ENCODE results near the gene SMIM32. TPM values are rescaled to one million over a fixed set of nuclear protein-coding genes. Genes with fewer than 3 reads are reported as not detected.

The SMIM32 gene
- total and polyA plus RNA-seq, 4 donors = 0.02 TPM; not detected in 3

DNA sequence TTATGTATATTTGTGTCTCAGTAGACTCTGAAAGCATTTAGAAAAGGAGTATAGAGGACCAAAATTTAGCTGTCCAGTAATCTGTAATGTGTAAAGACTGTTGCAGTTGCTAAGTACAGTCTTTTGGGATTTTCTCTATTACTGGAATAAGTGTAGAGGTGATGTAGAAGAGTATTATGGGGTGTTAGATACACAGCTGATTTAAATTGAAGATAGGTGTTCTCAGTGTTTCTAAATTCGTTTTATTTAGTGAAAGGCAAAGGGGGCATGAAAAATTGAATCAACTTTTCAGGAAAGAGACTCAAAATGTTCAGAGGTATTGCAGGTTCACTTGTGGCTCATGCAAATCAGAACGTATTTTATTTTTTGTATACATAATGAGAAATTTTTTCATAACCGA lies 46.8 kb downstream of the SMIM32 start:
- Histone ChIP-seq H3K4me1 (ENCODE audit: control insufficient read depth in 4 of 4, insufficient read depth in 4 of 4, low read length in 3 of 4) (peaks cover 4 to 46% (median 21%) of the 10 kb centered on the region in 4 donors), H3K9me3 (ENCODE audit: control insufficient read depth in 4 of 4, low read length in 3 of 4) (no peaks in the 10 kb centered on the region), H3K4me3 (ENCODE audit: low read depth in 1 of 3, low read length in 3 of 3) (no peak overlapping the region), H3K9ac (ENCODE audit: low read depth in 1 of 2, low read length in 2 of 2) (no peak overlapping the region), H3K36me3 (ENCODE audit: control insufficient read depth in 4 of 4, insufficient read depth in 3 of 4, low read depth in 1 of 4, low read length in 3 of 4) (no peaks in the 10 kb centered on the region), H3K27me3 (ENCODE audit: control insufficient read depth in 4 of 4, insufficient read depth in 4 of 4, low read length in 3 of 4) (no peaks in the 10 kb centered on the region), H3K27ac (ENCODE audit: low read depth in 1 of 2, low read length in 2 of 2) (no peak overlapping the region)
- TF ChIP-seq FOXA1 (IDR thresholded peaks at IDR 0.05) (no peak), HNF4G (IDR thresholded peaks at IDR 0.05) (no peak), EGR1 (IDR thresholded peaks at IDR 0.05; ENCODE audit: low read depth in 2 of 2) (no peak), RXRA (IDR thresholded peaks at IDR 0.05) (no peak), FOXA2 (IDR thresholded peaks at IDR 0.05) (no peak), YY1 (IDR thresholded peaks at IDR 0.05) (no peak), HNF4A (conservative IDR thresholded peaks at IDR 0.05) (no peak), GABPA (IDR thresholded peaks at IDR 0.05 in 1 of 2, conservative IDR thresholded peaks at IDR 0.05 in 1 of 2) (no peak), JUND (IDR thresholded peaks at IDR 0.05) (no peak), RAD21 (IDR thresholded peaks at IDR 0.05) (no peak), SP1 (IDR thresholded peaks at IDR 0.05) (no peak), NR2F2 (IDR thresholded peaks at IDR 0.05) (no peak), TAF1 (conservative IDR thresholded peaks at IDR 0.05) (no peak)
- TF ChIP-seq, protein P1, sequence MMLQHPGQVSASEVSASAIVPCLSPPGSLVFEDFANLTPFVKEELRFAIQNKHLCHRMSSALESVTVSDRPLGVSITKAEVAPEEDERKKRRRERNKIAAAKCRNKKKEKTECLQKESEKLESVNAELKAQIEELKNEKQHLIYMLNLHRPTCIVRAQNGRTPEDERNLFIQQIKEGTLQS (IDR thresholded peaks at IDR 0.05) = no peak
- TF ChIP-seq, protein P2, sequence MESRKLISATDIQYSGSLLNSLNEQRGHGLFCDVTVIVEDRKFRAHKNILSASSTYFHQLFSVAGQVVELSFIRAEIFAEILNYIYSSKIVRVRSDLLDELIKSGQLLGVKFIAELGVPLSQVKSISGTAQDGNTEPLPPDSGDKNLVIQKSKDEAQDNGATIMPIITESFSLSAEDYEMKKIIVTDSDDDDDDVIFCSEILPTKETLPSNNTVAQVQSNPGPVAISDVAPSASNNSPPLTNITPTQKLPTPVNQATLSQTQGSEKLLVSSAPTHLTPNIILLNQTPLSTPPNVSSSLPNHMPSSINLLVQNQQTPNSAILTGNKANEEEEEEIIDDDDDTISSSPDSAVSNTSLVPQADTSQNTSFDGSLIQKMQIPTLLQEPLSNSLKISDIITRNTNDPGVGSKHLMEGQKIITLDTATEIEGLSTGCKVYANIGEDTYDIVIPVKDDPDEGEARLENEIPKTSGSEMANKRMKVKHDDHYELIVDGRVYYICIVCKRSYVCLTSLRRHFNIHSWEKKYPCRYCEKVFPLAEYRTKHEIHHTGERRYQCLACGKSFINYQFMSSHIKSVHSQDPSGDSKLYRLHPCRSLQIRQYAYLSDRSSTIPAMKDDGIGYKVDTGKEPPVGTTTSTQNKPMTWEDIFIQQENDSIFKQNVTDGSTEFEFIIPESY (IDR thresholded peaks at IDR 0.05) = no peak
- TF ChIP-seq, protein P3, sequence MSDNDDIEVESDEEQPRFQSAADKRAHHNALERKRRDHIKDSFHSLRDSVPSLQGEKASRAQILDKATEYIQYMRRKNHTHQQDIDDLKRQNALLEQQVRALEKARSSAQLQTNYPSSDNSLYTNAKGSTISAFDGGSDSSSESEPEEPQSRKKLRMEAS (IDR thresholded peaks at IDR 0.05) = no peak
- TF ChIP-seq, protein P4, sequence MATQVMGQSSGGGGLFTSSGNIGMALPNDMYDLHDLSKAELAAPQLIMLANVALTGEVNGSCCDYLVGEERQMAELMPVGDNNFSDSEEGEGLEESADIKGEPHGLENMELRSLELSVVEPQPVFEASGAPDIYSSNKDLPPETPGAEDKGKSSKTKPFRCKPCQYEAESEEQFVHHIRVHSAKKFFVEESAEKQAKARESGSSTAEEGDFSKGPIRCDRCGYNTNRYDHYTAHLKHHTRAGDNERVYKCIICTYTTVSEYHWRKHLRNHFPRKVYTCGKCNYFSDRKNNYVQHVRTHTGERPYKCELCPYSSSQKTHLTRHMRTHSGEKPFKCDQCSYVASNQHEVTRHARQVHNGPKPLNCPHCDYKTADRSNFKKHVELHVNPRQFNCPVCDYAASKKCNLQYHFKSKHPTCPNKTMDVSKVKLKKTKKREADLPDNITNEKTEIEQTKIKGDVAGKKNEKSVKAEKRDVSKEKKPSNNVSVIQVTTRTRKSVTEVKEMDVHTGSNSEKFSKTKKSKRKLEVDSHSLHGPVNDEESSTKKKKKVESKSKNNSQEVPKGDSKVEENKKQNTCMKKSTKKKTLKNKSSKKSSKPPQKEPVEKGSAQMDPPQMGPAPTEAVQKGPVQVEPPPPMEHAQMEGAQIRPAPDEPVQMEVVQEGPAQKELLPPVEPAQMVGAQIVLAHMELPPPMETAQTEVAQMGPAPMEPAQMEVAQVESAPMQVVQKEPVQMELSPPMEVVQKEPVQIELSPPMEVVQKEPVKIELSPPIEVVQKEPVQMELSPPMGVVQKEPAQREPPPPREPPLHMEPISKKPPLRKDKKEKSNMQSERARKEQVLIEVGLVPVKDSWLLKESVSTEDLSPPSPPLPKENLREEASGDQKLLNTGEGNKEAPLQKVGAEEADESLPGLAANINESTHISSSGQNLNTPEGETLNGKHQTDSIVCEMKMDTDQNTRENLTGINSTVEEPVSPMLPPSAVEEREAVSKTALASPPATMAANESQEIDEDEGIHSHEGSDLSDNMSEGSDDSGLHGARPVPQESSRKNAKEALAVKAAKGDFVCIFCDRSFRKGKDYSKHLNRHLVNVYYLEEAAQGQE (IDR thresholded peaks at IDR 0.05) = no peak
- TF ChIP-seq, protein P5, sequence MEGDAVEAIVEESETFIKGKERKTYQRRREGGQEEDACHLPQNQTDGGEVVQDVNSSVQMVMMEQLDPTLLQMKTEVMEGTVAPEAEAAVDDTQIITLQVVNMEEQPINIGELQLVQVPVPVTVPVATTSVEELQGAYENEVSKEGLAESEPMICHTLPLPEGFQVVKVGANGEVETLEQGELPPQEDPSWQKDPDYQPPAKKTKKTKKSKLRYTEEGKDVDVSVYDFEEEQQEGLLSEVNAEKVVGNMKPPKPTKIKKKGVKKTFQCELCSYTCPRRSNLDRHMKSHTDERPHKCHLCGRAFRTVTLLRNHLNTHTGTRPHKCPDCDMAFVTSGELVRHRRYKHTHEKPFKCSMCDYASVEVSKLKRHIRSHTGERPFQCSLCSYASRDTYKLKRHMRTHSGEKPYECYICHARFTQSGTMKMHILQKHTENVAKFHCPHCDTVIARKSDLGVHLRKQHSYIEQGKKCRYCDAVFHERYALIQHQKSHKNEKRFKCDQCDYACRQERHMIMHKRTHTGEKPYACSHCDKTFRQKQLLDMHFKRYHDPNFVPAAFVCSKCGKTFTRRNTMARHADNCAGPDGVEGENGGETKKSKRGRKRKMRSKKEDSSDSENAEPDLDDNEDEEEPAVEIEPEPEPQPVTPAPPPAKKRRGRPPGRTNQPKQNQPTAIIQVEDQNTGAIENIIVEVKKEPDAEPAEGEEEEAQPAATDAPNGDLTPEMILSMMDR (IDR thresholded peaks at IDR 0.05; ENCODE audit: low read depth, low read length, missing input control) = no peak
- WGBS = 83% methylated on average over 3 of the region's 3 CpGs
- DNase-seq (ENCODE audit: low spot score) = no peak
